Sciatic nerve (tissue), 2 donors: ENCODE data around the gene SDK2. TPM values are rescaled to one million over a fixed set of nuclear protein-coding genes. Genes with fewer than 3 reads are reported as not detected.

ENCODE experiments used
- ATAC-seq: fragments of 200-7000 bp; cut with Tn5 transposase; one replicate; pipeline ENCODE4 v1.9.1; 2020; ENCODE audit warnings: mild to moderate bottlenecking, moderate library complexity
- DNase-seq: peaks from one replicate; pipeline ENCODE4 v3.0.0-alpha.2; 2020; ENCODE audit warnings: low spot score
- intact Hi-C: fragments of 100-400 bp; cut with DNase I; formaldehyde crosslinking; loops from one replicate; pipeline ENCODE4 v1.14.2; 2022
- total RNA-seq: library from RNA; stranded (reverse); fragmentation: NEBNext Ultra II Directional; extraction: Animal tissue kit (Norgen Biotek cat#: 25700); gene quantifications from one replicate; pipeline ENCODE4 v1.2.1, GENCODE V29; 2021
- donor health status: DM: no; HTN: no; CAD: no.
- donor health status: DM: no; HTN: no; CAD: no.

The SDK2 gene
- total RNA-seq, 1 donor from 2014 or later, result 10.8 TPM

GRCh38 chr17:73580073-73580710, 64.1 kb downstream of the SDK2 start:
- no peak for DNase-seq
- no peak for ATAC-seq
- intact Hi-C loops, result no loop called here

- DNase-seq (no peak), ATAC-seq (no peak)
- intact Hi-C loops, result no loop called here
These were observed 67.6 kb downstream of the SDK2 start for GRCh38 chr17:73576556-73577098.

GRCh38 chr17:73575470-73576221, 68.6 kb downstream of the SDK2 start:
- ATAC-seq (no peak), DNase-seq (no peak)
- intact Hi-C loops, result no loop called here

- intact Hi-C loops, result no loop called here
- ATAC-seq, result no peak
These were observed 72.6 kb downstream of the SDK2 start for GRCh38 chr17:73571511-73572130.

GRCh38 chr17:73569762-73570319, 74.4 kb downstream of the SDK2 start:
- ATAC-seq (no peak), DNase-seq (no peak)
- intact Hi-C loops, result no loop called here

More at GRCh38 chr17:73571511-73572130, 72.6 kb downstream of the SDK2 start:
- DNase-seq, result no peak

- no peak for DNase-seq
- ATAC-seq, result no peak
- intact Hi-C loops, result no loop called here
These were observed 75.3 kb downstream of the SDK2 start for GRCh38 chr17:73568934-73569333.

- ATAC-seq (no peak), DNase-seq (no peak)
- intact Hi-C loops, result no loop called here
These were observed 77.1 kb downstream of the SDK2 start for GRCh38 chr17:73566905-73567782.

GRCh38 chr17:73564843-73565242, 79.4 kb downstream of the SDK2 start:
- intact Hi-C loops, result no loop called here
- DNase-seq (no peak), ATAC-seq (no peak)

GRCh38 chr17:73562896-73563295, 81.3 kb downstream of the SDK2 start:
- ATAC-seq (no peak), DNase-seq (no peak)
- intact Hi-C loops, result no loop called here

- DNase-seq (no peak), ATAC-seq (no peak)
- intact Hi-C loops, result no loop called here
These were observed 83.1 kb downstream of the SDK2 start for GRCh38 chr17:73561111-73561510.

GRCh38 chr17:73560661-73561060, 83.6 kb downstream of the SDK2 start:
- no peak for ATAC-seq
- no peak for DNase-seq
- intact Hi-C loops, result no loop called here

- ATAC-seq, result no peak
- intact Hi-C loops, result loop anchor here (10.0 kb wide), 1 partner anchor 65 kb away; no protein-coding TSS in a partner anchor
- no peak for DNase-seq
These were observed 84.7 kb downstream of the SDK2 start for GRCh38 chr17:73559532-73559931.

GRCh38 chr17:73555199-73555960, 88.9 kb downstream of the SDK2 start:
- intact Hi-C loops, result loop anchor here (10.0 kb wide), 1 partner anchor 61 kb away; no protein-coding TSS in a partner anchor
- DNase-seq (no peak), ATAC-seq (no peak)

- DNase-seq (no peak), ATAC-seq (no peak)
- intact Hi-C loops, result loop anchor here (10.0 kb wide), 1 partner anchor 60 kb away; no protein-coding TSS in a partner anchor
These were observed 89.7 kb downstream of the SDK2 start for GRCh38 chr17:73554498-73554897.

- intact Hi-C loops, result loop anchor here (2.0 to 10.0 kb wide), 2 partner anchors 31 to 59 kb away; no protein-coding TSS in a partner anchor
- no peak for ATAC-seq
- no peak for DNase-seq
These were observed 90.9 kb downstream of the SDK2 start for GRCh38 chr17:73553311-73553710.

- DNase-seq (no peak), ATAC-seq (no peak)
- intact Hi-C loops, result loop anchor here (2.0 to 10.0 kb wide), 2 partner anchors 30 to 58 kb away; no protein-coding TSS in a partner anchor
These were observed 91.8 kb downstream of the SDK2 start for GRCh38 chr17:73552300-73553048.

- no peak for ATAC-seq
- intact Hi-C loops, result loop anchor here (2.0 to 10.0 kb wide), 2 partner anchors 29 to 57 kb away; no protein-coding TSS in a partner anchor
- DNase-seq, result no peak
These were observed 92.5 kb downstream of the SDK2 start for GRCh38 chr17:73551759-73552158.
